GM10847 (cell line): Measurements from ENCODE around the gene SPRR1A.

ENCODE experiments used
- POLR2A ChIP-seq: IDR thresholded peaks from 2 replicates; pipeline ENCODE4 v1.6.1; 2011; ENCODE audit not compliant: insufficient read length; ENCODE audit errors: extremely low read depth

The SPRR1A gene

DNA sequence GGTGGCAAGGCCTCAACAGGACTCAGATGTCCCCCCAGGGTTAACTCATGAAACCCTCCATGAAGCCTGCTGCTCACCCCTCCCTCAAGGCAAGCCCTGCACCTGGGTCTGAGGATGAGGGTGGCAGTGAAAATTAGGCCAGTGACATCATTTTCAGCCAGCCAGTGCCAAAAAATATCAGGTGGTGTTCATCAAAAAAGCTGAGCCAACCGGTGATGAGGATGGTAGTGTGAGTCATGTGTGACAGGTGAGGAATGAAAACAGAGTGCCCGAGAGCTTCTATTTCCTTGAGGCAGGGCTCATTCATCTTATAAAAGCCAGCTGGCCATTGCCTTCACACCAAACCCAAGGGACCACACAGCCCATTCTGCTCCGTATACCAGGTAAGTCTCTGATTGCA lies at the start of gene SPRR1A:
Gene SPRR1A (plus strand): TSS at position 339 of the 400 bp plus-strand sequence. CDS start 1,150 bp downstream, outside the sequence.
- TF ChIP-seq POLR2A, result no peak

DNA sequence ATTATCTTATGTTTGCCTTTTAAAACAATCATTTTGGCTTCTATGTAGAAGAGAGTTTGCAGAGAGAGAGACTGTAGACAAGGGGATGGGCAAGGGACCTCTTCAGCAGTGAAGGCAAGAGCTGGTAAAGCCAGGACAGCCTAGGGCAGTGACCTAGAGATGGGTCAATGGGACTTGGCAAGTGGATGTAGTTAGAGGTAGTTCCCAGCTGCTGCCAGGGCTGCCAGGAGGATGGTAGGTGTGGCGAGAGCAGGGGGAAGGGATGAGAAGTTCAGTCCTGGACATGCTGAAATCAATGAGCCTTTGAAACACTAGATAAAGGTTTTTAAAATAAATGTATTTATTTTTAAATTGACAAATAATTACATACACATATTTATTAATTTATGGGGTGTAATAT lies 43.3 kb upstream of the SPRR1A start:
- TF ChIP-seq POLR2A, result no peak

DNA sequence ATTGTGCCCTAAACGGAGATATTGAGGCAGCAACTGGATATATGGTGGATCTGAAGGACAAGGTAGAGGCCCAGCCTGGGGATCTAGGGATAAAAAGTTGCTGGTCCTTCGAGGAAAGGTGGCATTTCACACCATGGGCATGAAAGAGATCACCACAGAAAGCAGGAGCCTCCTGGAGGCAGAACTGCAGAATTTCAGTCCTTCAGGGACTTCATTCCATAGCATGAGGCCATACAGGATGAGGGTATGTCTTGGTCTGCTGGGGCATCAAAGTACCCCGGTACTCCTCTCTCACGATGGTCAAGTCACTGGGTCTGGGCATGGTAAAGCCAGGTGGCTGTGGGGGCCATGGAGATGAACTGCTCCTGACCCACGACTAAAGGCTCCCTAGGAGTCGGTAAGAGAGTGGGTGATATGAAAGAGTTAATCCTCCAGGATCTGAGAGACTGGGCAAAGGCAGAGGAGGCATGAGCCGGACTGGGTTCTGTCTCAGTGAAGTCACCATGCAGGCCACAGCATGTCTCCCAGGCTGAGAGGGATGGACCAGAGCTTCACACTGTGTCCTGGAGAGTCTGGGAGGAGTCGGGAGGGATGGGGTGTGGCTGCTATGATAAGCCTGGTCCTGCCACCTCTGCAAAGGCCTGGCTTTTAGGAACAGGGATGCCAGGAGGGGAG lies 42.7 kb upstream of the SPRR1A start:
- no peak for TF ChIP-seq POLR2A

- TF ChIP-seq POLR2A, result no peak
These were observed 41.7 kb upstream of the SPRR1A start for GRCh38 chr1:152942161-152942560.

DNA sequence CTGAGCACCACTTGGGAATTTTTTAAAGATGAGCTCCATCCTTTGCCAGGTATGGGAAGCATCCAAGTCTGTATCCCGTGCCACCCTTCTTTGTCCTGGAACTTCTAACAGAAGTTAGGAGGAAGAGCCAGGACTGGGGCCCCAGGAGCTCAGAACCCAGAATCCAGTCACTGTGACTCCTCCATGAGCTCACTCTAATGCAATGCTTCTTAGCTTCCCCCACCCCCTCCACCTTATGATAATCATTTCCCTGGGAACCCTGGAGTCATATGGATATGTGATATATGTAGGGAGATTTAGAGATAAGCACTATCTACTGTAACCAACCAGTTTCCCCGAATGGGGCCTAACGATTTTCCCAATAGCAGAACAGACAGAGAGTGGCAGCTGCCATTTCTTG lies 37.6 kb upstream of the SPRR1A start:
- no peak for TF ChIP-seq POLR2A

- no peak for TF ChIP-seq POLR2A
These were observed 37.1 kb upstream of the SPRR1A start, which contains the start of gene SPRR5 for GRCh38 chr1:152946651-152947256. TSS of gene SPRR5 (plus strand) at chr1:152947206. CDS start at chr1:152948555, 1,349 bp downstream.

DNA sequence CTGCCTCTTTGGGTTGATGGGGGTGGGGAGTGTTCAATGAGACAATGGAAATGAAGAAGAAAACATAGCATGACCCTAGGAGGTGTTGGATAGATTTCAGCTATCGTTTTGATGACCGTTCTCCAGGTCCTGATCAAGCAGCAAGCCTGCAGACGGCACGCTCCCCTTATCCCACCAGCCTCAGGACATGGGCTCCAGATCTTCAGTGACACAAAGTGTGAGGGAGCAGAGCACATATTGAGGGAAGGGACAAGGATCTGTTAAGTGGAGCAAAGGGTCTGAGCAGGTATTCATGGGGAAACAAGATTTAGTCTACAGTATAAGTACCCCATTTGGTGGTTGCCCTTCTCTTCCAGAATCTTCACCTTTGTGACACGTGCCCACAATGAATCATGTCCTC lies 32.2 kb upstream of the SPRR1A start:
- TF ChIP-seq POLR2A, result no peak

- no peak for TF ChIP-seq POLR2A
These were observed 30.1 kb upstream of the SPRR1A start for GRCh38 chr1:152953761-152954160.

DNA sequence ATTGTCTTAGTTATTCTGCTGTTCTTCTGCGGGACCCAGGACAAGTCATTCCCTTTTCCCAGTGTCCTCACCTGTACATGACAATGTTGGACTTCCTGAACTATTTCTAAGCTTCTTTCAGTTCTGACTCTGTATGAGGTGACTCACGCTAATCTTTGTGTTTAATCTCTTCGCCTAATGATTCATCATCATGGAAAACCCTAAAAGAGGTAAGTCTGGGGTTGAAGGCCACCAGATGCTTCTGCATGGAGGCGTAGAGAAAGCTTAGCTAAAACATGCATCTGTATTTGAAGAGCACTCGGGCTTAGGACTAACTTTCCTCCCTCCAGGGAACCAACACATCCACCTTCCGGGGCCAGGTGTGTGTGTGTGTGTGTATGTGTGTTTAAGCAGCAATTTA lies 29.4 kb upstream of the SPRR1A start:
- TF ChIP-seq POLR2A, result no peak

GRCh38 chr1:152957561-152957960 lies 26.3 kb upstream of the SPRR1A start:
- no peak for TF ChIP-seq POLR2A

- TF ChIP-seq POLR2A, result no peak
These were observed 24.6 kb upstream of the SPRR1A start for GRCh38 chr1:152959273-152959672.

DNA sequence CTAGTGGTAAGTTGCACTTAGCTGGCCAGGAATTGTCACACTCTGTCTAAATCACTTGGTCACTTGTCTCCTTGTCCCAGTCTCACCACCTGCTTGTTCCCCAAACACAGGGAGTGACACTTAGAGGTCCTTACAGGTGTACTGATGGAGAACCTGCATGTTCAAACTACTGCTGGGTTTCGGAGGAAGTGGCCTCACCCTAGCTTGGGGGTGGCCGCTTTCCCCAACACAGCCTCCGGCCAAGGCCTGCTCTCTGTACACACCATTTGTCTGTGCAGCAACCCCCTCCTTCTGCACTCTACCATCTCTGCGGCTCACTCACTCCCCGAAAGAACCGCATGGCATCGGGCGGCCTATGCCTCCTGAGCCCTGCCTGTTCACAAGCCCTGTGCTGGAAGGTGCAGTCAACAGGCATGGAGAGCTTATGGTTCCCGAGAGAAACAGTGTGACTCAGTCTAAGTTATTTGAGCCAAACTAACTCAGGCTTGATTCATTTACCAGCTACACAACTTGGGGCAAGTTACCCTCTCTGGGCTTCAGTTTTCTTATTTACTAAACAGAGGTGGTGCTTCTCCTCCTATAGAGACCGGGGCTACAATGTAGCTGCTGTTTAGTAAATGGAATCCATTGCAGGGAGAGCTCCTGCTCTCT lies 24.0 kb upstream of the SPRR1A start:
- no peak for TF ChIP-seq POLR2A

- TF ChIP-seq POLR2A, result no peak
These were observed 23.3 kb upstream of the SPRR1A start for GRCh38 chr1:152960452-152961044.

GRCh38 chr1:152961226-152961891 lies 22.5 kb upstream of the SPRR1A start:
- no peak for TF ChIP-seq POLR2A

DNA sequence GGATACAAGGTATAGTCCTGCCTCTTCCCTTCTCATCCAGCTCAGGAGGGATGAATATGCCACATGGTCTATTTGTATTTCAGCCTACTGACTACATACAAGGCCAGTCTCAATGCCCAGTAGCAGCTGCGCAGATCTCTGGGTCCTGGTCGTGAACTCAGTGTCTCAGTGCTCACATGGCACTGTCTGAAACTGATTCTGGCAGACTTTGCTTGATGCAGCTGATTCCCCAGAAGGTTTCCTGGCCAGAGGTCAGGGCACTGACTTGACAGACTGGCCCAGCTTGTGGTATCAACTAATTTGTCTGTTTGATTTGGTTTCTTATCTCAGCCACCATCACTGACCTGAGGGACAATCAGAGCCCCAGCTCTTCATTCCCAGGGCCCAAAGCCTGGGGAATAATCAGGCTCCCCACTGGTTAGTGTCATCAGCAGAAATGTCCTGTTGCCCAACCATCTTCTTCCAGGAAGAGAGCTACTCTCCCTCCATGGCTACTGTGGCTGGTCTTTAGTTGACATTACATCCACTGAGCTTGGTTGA lies 20.9 kb upstream of the SPRR1A start:
- TF ChIP-seq POLR2A, result no peak

DNA sequence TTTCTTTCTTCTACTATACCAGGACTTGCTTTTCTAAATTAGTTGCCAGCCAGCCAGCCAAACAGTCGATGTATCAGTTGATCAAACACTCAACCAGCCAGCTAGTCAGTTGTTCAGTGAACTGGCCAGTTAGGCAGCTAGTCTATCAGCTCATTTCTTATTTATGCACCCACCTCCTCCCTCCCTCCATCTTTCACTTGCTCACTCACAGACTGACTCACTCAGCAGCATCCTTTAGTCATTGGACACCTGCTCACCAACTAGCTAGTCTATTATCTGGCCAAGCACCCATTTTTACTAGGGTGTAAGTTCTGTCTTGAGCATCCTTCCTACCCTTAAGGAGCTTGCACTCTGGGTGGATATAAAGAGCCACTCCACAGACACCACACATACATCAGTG lies 19.3 kb upstream of the SPRR1A start:
- TF ChIP-seq POLR2A, result no peak

- TF ChIP-seq POLR2A, result no peak
These were observed 18.0 kb upstream of the SPRR1A start for GRCh38 chr1:152965853-152966252.
